ENCODE measurements around the gene SOX1. TPM values are rescaled to one million over a fixed set of nuclear protein-coding genes. Genes with fewer than 3 reads are reported as not detected.

Gene SOX1
- total RNA-seq, 2 experiments from 2014 or later = not detected

GRCh38 chr13:112074139-112074865 lies 7.4 kb downstream of the SOX1 start:
- H3K9me3 Mint-ChIP-seq = peaks cover 13% of the 10 kb centered on the region
- H3K4me3 Mint-ChIP-seq = no peak overlapping the region
- H3K4me1 Mint-ChIP-seq = peaks cover 3% of the 10 kb centered on the region
- H3K27ac Mint-ChIP-seq = no peak overlapping the region
- peaks cover 84% of the 10 kb centered on the region for H3K27me3 Mint-ChIP-seq
- no peak for DNase-seq
- peaks cover 14% of the 10 kb centered on the region for H3K36me3 Mint-ChIP-seq

- Mint-ChIP-seq H3K4me1 (no peaks in the 10 kb centered on the region), H3K4me3 (no peak overlapping the region), H3K9me3 (no peaks in the 10 kb centered on the region), H3K36me3 (no peaks in the 10 kb centered on the region), H3K27me3 (peaks cover 66% of the 10 kb centered on the region), H3K27ac (no peak overlapping the region)
- DNase-seq = no peak
These were observed 10.8 kb downstream of the SOX1 start for GRCh38 chr13:112077729-112078128.

- H3K27me3 Mint-ChIP-seq = peaks cover 64% of the 10 kb centered on the region
- no peak for DNase-seq
- no peaks in the 10 kb centered on the region for H3K36me3 Mint-ChIP-seq
- H3K27ac Mint-ChIP-seq = no peak overlapping the region
- no peak overlapping the region for H3K4me3 Mint-ChIP-seq
- H3K9me3 Mint-ChIP-seq = no peaks in the 10 kb centered on the region
- H3K4me1 Mint-ChIP-seq = no peaks in the 10 kb centered on the region
These were observed 11.3 kb downstream of the SOX1 start for GRCh38 chr13:112078216-112078615.

- Mint-ChIP-seq H3K4me3 (no peak overlapping the region), H3K9me3 (peaks cover 6% of the 10 kb centered on the region)
These were observed 12.1 kb downstream of the SOX1 start for GRCh38 chr13:112078879-112079531.

GRCh38 chr13:112079696-112080095 lies 12.7 kb downstream of the SOX1 start:
- no peak overlapping the region for H3K27ac Mint-ChIP-seq
- H3K4me3 Mint-ChIP-seq = no peak overlapping the region
- H3K27me3 Mint-ChIP-seq = peaks cover 53% of the 10 kb centered on the region
- H3K9me3 Mint-ChIP-seq = peaks cover 10% of the 10 kb centered on the region
- DNase-seq = no peak
- peaks cover 2% of the 10 kb centered on the region for H3K36me3 Mint-ChIP-seq
- no peaks in the 10 kb centered on the region for H3K4me1 Mint-ChIP-seq

More at GRCh38 chr13:112078879-112079531, 12.1 kb downstream of the SOX1 start:
- Mint-ChIP-seq H3K4me1 (no peaks in the 10 kb centered on the region), H3K36me3 (peaks cover 2% of the 10 kb centered on the region), H3K27ac (no peak overlapping the region), H3K27me3 (peaks cover 60% of the 10 kb centered on the region)
- DNase-seq = no peak

GRCh38 chr13:112083971-112084370 lies 17.0 kb downstream of the SOX1 start:
- Mint-ChIP-seq H3K9me3 (peaks cover 15% of the 10 kb centered on the region), H3K4me3 (no peak overlapping the region), H3K36me3 (peaks cover 4% of the 10 kb centered on the region), H3K27ac (no peak overlapping the region), H3K4me1 (no peaks in the 10 kb centered on the region), H3K27me3 (peaks cover 45% of the 10 kb centered on the region)
- no peak for DNase-seq

- H3K4me1 Mint-ChIP-seq = no peaks in the 10 kb centered on the region
- H3K36me3 Mint-ChIP-seq = no peaks in the 10 kb centered on the region
- H3K27ac Mint-ChIP-seq = no peak overlapping the region
- H3K27me3 Mint-ChIP-seq = peaks cover 24% of the 10 kb centered on the region
- H3K4me3 Mint-ChIP-seq = no peak overlapping the region
- H3K9me3 Mint-ChIP-seq = no peaks in the 10 kb centered on the region
- no peak for DNase-seq
These were observed 25.5 kb downstream of the SOX1 start for GRCh38 chr13:112092453-112092852.

GRCh38 chr13:112095354-112095753 lies 28.4 kb downstream of the SOX1 start:
- Mint-ChIP-seq H3K9me3 (no peaks in the 10 kb centered on the region), H3K36me3 (no peaks in the 10 kb centered on the region), H3K27ac (no peak overlapping the region), H3K4me3 (no peak overlapping the region), H3K4me1 (no peaks in the 10 kb centered on the region), H3K27me3 (peaks cover 20% of the 10 kb centered on the region)
- no peak for DNase-seq

GRCh38 chr13:112096959-112097358 lies 30.0 kb downstream of the SOX1 start:
- no peaks in the 10 kb centered on the region for H3K9me3 Mint-ChIP-seq
- no peaks in the 10 kb centered on the region for H3K4me1 Mint-ChIP-seq
- peaks cover 36% of the 10 kb centered on the region for H3K27me3 Mint-ChIP-seq
- H3K27ac Mint-ChIP-seq = no peak overlapping the region
- DNase-seq = no peak
- H3K4me3 Mint-ChIP-seq = no peak overlapping the region
- no peaks in the 10 kb centered on the region for H3K36me3 Mint-ChIP-seq

GRCh38 chr13:112097770-112098169 lies 30.8 kb downstream of the SOX1 start:
- H3K27me3 Mint-ChIP-seq = peaks cover 39% of the 10 kb centered on the region
- no peaks in the 10 kb centered on the region for H3K4me1 Mint-ChIP-seq
- H3K4me3 Mint-ChIP-seq = no peak overlapping the region
- DNase-seq = no peak
- H3K9me3 Mint-ChIP-seq = no peaks in the 10 kb centered on the region
- no peak overlapping the region for H3K27ac Mint-ChIP-seq
- no peaks in the 10 kb centered on the region for H3K36me3 Mint-ChIP-seq

GRCh38 chr13:112098699-112099098 lies 31.8 kb downstream of the SOX1 start:
- no peak overlapping the region for H3K27ac Mint-ChIP-seq
- no peaks in the 10 kb centered on the region for H3K4me1 Mint-ChIP-seq
- H3K9me3 Mint-ChIP-seq = no peaks in the 10 kb centered on the region
- peaks cover 43% of the 10 kb centered on the region for H3K27me3 Mint-ChIP-seq
- no peak for DNase-seq
- H3K36me3 Mint-ChIP-seq = no peaks in the 10 kb centered on the region
- no peak overlapping the region for H3K4me3 Mint-ChIP-seq

- no peak for DNase-seq
- H3K9me3 Mint-ChIP-seq = no peaks in the 10 kb centered on the region
- no peaks in the 10 kb centered on the region for H3K36me3 Mint-ChIP-seq
- no peak overlapping the region for H3K27ac Mint-ChIP-seq
- peaks cover 56% of the 10 kb centered on the region for H3K27me3 Mint-ChIP-seq
- H3K4me3 Mint-ChIP-seq = no peak overlapping the region
- peaks cover 2% of the 10 kb centered on the region for H3K4me1 Mint-ChIP-seq
These were observed 34.5 kb downstream of the SOX1 start for GRCh38 chr13:112101360-112101930.

GRCh38 chr13:112102243-112102642 lies 35.3 kb downstream of the SOX1 start:
- Mint-ChIP-seq H3K27me3 (peaks cover 64% of the 10 kb centered on the region), H3K27ac (no peak overlapping the region), H3K36me3 (no peaks in the 10 kb centered on the region), H3K4me1 (peaks cover 2% of the 10 kb centered on the region), H3K9me3 (no peaks in the 10 kb centered on the region), H3K4me3 (no peak overlapping the region)
- DNase-seq = no peak

- H3K27ac Mint-ChIP-seq = no peak overlapping the region
- H3K36me3 Mint-ChIP-seq = no peaks in the 10 kb centered on the region
- H3K9me3 Mint-ChIP-seq = no peaks in the 10 kb centered on the region
- H3K27me3 Mint-ChIP-seq = peaks cover 69% of the 10 kb centered on the region
- peaks cover 2% of the 10 kb centered on the region for H3K4me1 Mint-ChIP-seq
- DNase-seq = no peak
- no peak overlapping the region for H3K4me3 Mint-ChIP-seq
These were observed 36.4 kb downstream of the SOX1 start for GRCh38 chr13:112103260-112103838.
